H1 (cell line): ENCODE measurements around the gene DES. TPM values are rescaled to one million over a fixed set of nuclear protein-coding genes. Genes with fewer than 3 reads are reported as not detected.

Experiments used
- FOSL1 ChIP-seq: IDR thresholded peaks from 2 replicates; pipeline ENCODE4 v1.6.1; 2011; ENCODE audit warnings: mild to moderate bottlenecking, low read depth, low read length, moderate library complexity; ENCODE audit not compliant: insufficient read depth
- HDAC6 ChIP-seq: IDR thresholded peaks from one replicate; pipeline ENCODE4 v1.7.1; 2012; ENCODE audit warnings: low read depth, mild to moderate bottlenecking, inconsistent platforms, low read length, moderate library complexity
- MAFK ChIP-seq: IDR thresholded peaks from 2 replicates; pipeline ENCODE4 v1.6.1; 2012; ENCODE audit warnings: low read depth, mild to moderate bottlenecking, improper control_type of control experiment, low read length
- NRF1 ChIP-seq: IDR thresholded peaks from 2 replicates; pipeline ENCODE4 v1.6.1; 2011; ENCODE audit warnings: mild to moderate bottlenecking, low read depth, low read length, improper control_type of control experiment
- RBBP5 ChIP-seq: IDR thresholded peaks from 2 replicates; pipeline ENCODE4 v1.7.1; 2012; ENCODE audit warnings: low read depth, mild to moderate bottlenecking, inconsistent platforms, low read length, moderate library complexity, borderline replicate concordance
- SAP30 ChIP-seq: fragments of 300-600 bp; sonication (generic); IDR thresholded peaks from 2 replicates; pipeline ENCODE4 v1.7.1; 2012; ENCODE audit warnings: low read length, moderate library complexity, mild to moderate bottlenecking, inconsistent platforms; ENCODE audit not compliant: insufficient read depth, insufficient replicate concordance
- YY1 ChIP-seq: IDR thresholded peaks from 2 replicates; pipeline ENCODE4 v1.6.1; 2011; ENCODE audit warnings: low read depth, mild to moderate bottlenecking, low read length
- ZNF274 ChIP-seq: IDR thresholded peaks from 2 replicates; pipeline ENCODE4 v1.7.0; 2012; ENCODE audit warnings: low read length, borderline replicate concordance; ENCODE audit errors: extremely low read depth
- polyA plus RNA-seq, 7 experiments: library from polyadenylated mRNA; depleted of rRNA in 3 of 7; stranded (reverse) in 5 of 7; unstranded in 2 of 7; fragments of >200 nt in 5 of 7; fragments of 200-250 nt in 2 of 7; gene quantifications; 1 replicate in 5 of 7; 2 replicates in 1 of 7; 4 replicates in 1 of 7; pipeline versions ENCODE4 v1.2.1 to v1.2.3, GENCODE V29; 2011 to 2013; ENCODE audit warnings: missing spikeins in 2 of 7, mixed read lengths in 2 of 7
- total RNA-seq: library from RNA; stranded (reverse); fragmentation: NEBNext Ultra II Directional; extraction: Animal tissue kit (Norgen Biotek cat#: 25700); gene quantifications from 2 replicates; pipeline ENCODE4 v1.2.1, GENCODE V29; 2021

Gene DES
- total and polyA plus RNA-seq, 2 of the 8 experiments (the other 6 are each of a cell fraction or from before 2014, with no cell fraction given) = 1.8 to 4.3 TPM

- TF ChIP-seq RBBP5 (no peak), NRF1 (no peak), MAFK (no peak), ZNF274 (no peak), SAP30 (no peak), FOSL1 (no peak), HDAC6 (no peak), YY1 (no peak)
Observed at GRCh38 chr2:219419331-219420197, 1.4 kb downstream of the DES start (continued).
